Body of pancreas (tissue), 4 donors: Measurements from ENCODE around the gene KANK3.

Experiments
- POLR2A ChIP-seq, 3 donors: fragments of 450-650 bp; IDR thresholded peaks; one replicate each; pipeline ENCODE4 v1.6.1; 2016; ENCODE audit warnings: antibody characterized with exemption in 3 of 3, mild to moderate bottlenecking in 2 of 3
- TF ChIP-seq, protein P1 (sequence below), 7 experiments: fragments of 450-650 bp in 4 of 7; fragments of 200-600 bp in 3 of 7; sonication (generic) in 3 of 7; IDR thresholded peaks; one replicate each; pipeline ENCODE4 v1.5.1; 2016 to 2019; ENCODE audit warnings: antibody characterized with exemption in 7 of 7

DNA sequence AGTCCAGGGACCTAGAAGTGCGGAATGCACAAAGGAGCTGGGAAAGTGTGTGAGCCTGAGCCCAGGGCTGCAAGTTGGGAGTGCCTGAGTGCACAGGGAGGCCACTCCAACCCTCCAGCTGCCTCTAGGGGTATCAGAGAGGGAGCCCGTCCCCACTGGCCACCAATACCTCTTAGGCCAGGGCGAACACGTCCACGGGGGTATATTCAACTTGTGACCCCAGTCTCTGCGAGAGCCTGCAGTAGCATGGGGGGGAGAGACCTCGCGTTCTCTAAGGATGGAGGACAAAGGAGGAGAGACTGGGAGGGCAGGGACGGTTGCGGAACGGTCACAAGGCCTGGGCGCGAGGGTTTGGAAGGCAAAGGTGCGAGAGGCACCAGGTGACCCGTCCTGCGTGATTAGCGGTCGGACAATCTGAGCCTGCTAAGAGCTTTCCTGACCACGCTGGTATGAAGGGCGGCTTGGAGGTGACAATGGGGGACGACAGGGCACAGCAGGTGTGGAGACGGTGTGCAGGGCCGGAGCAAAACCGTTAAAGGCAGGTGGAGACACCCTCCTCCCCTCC, 35.6 kb downstream of the KANK3 start:
- TF ChIP-seq, protein P1, sequence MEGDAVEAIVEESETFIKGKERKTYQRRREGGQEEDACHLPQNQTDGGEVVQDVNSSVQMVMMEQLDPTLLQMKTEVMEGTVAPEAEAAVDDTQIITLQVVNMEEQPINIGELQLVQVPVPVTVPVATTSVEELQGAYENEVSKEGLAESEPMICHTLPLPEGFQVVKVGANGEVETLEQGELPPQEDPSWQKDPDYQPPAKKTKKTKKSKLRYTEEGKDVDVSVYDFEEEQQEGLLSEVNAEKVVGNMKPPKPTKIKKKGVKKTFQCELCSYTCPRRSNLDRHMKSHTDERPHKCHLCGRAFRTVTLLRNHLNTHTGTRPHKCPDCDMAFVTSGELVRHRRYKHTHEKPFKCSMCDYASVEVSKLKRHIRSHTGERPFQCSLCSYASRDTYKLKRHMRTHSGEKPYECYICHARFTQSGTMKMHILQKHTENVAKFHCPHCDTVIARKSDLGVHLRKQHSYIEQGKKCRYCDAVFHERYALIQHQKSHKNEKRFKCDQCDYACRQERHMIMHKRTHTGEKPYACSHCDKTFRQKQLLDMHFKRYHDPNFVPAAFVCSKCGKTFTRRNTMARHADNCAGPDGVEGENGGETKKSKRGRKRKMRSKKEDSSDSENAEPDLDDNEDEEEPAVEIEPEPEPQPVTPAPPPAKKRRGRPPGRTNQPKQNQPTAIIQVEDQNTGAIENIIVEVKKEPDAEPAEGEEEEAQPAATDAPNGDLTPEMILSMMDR (IDR thresholded peaks at IDR 0.05), result no peak
- TF ChIP-seq POLR2A (IDR thresholded peaks at IDR 0.05), result no peak
